ENCODE data around the gene SMAP1.

The SMAP1 gene

DNA sequence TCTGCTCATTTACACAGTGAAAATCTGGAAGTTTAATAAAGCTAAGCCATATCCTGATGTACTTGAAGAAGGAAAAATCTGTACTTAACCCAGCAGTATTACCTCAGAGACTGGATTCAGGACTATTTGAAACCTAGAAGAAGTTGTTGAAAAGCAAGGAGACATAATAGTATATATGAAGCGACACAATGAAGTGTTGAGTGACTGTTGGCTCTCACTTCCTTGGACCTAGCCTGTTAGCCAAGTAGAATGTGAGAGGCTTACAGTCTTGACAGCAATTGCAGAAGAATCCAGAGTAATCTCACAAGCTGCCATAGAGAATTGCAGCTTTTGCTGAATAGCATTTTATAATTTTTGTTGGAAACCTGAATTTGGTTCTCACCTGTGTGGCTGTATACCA, 26.7 kb downstream of the SMAP1 start:
- TF ChIP-seq, protein P1, sequence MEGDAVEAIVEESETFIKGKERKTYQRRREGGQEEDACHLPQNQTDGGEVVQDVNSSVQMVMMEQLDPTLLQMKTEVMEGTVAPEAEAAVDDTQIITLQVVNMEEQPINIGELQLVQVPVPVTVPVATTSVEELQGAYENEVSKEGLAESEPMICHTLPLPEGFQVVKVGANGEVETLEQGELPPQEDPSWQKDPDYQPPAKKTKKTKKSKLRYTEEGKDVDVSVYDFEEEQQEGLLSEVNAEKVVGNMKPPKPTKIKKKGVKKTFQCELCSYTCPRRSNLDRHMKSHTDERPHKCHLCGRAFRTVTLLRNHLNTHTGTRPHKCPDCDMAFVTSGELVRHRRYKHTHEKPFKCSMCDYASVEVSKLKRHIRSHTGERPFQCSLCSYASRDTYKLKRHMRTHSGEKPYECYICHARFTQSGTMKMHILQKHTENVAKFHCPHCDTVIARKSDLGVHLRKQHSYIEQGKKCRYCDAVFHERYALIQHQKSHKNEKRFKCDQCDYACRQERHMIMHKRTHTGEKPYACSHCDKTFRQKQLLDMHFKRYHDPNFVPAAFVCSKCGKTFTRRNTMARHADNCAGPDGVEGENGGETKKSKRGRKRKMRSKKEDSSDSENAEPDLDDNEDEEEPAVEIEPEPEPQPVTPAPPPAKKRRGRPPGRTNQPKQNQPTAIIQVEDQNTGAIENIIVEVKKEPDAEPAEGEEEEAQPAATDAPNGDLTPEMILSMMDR (IDR thresholded peaks at IDR 0.05), result no peak
- no peaks in the 10 kb centered on the region for H3K27me3 ChIP-seq
- H3K27ac ChIP-seq, result no peak overlapping the region
- peaks cover 2% of the 10 kb centered on the region for H3K36me3 ChIP-seq
- no peaks in the 10 kb centered on the region for H3K9me3 ChIP-seq
- no peak overlapping the region for H3K4me3 ChIP-seq (ENCODE audit: low read depth in 1 of 2, low read length in 1 of 2)
- H3K4me1 ChIP-seq (ENCODE audit: control insufficient read depth in 1 of 2, insufficient read depth in 1 of 2, low read depth in 1 of 2, low read length in 1 of 2), result no peaks in the 10 kb centered on the region

DNA sequence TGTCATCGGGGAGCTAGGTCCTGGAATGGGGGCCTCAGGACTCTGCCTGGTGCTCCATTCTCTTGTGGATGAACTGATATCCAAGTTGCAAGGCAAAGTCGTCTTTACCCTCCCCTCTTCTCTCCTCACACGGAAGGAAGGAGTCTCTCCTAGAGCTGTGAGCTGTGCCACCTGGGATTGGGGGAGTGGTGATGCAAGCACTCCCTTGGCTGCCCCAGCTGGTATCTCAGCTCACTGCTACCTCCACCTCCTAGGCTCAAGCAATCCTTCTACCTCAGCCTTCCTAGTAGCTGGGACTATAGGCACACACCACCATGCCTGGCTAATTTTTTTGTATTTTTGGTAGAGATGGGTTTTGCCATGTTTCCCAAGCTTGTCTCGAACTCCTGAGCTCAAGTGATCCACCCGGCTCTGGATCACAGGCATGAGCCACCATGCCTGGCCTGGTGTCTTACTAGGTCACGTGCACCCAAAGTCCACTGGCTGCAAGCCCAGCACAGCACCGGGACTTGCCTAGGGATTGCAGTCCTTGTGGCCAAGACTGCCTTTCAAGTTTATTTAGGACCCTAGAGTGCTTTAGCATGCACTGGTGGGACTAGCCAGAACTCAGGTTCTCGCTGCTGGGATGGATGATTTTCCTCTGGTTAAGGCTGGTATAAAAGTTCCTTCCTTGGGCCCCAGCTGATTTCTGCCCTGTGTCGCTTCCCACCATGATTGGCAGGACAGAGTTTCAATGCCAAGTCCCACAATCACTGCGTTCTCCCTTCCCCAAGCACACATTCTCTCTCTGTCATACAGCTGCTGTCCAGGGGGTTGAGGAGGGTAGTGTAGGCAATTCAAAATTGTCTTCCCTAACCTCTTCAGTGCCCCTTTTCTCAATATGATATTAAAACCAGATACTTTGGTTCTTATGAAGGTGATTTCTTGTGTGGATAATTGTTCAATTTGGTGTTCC, 33.5 kb downstream of the SMAP1 start:
- H3K27me3 ChIP-seq, result no peaks in the 10 kb centered on the region
- H3K4me3 ChIP-seq (ENCODE audit: low read depth in 1 of 2, low read length in 1 of 2), result no peak overlapping the region
- TF ChIP-seq, protein P1 (IDR thresholded peaks at IDR 0.05), result no peak
- no peak overlapping the region for H3K27ac ChIP-seq
- no peaks in the 10 kb centered on the region for H3K9me3 ChIP-seq
- H3K4me1 ChIP-seq (ENCODE audit: control insufficient read depth in 1 of 2, insufficient read depth in 1 of 2, low read depth in 1 of 2, low read length in 1 of 2), result no peaks in the 10 kb centered on the region
- peaks cover 16% of the 10 kb centered on the region for H3K36me3 ChIP-seq

DNA sequence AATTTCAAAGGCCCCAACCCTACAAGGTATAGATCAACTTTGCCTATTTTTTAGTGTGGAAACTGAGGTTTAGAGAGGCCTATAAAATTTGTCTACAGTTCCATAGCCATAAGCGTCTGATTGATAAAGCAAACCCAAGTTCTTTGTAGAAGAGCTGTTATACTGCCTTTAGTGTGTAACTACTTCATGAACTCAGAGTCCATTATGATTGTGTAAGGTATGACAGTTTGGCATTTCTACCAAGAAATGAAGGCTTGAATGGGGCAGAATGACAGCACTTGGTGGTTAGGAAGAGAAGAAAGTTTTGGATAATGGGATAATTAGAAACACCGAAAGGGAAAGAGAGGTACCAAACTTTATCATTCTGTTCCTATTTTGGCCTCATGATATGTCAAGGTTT, 38.1 kb downstream of the SMAP1 start:
- H3K27ac ChIP-seq, result no peak overlapping the region
- H3K9me3 ChIP-seq, result no peaks in the 10 kb centered on the region
- H3K36me3 ChIP-seq, result peaks cover 4% of the 10 kb centered on the region
- H3K4me1 ChIP-seq (ENCODE audit: control insufficient read depth in 1 of 2, insufficient read depth in 1 of 2, low read depth in 1 of 2, low read length in 1 of 2), result no peaks in the 10 kb centered on the region
- TF ChIP-seq, protein P1 (IDR thresholded peaks at IDR 0.05), result no peak
- H3K27me3 ChIP-seq, result no peaks in the 10 kb centered on the region
- no peak overlapping the region for H3K4me3 ChIP-seq (ENCODE audit: low read depth in 1 of 2, low read length in 1 of 2)

DNA sequence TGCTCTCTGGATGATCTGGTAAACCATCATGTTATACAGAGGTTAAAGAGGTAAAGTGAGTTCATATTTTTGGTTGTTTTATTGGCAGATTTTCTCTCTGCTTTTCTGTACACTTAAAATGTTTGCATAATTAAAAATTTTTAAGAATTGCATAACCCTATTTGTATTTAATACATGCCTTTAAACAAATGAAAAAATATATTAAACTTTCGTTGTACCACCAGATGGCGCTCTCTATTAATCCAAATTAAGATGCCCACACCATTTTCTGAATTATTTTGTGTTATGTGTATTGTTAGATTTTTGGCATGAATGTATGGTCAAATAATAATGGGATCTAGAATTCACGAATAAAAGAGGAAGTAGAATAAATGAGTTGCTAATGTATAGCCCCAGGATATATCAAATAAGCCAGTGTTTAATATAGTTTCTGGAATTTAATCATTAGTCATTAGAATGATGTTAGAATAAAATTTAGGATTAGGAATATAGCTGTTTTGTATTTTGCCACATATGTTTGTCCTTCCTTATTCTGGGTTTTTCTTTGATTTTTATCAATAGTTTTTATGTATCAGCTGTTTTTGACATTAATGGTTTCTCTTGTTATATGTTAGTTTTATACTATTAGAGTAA, 38.9 kb downstream of the SMAP1 start:
- H3K27ac ChIP-seq, result no peak overlapping the region
- TF ChIP-seq, protein P1 (IDR thresholded peaks at IDR 0.05), result peak; percentile 13
- H3K27me3 ChIP-seq, result no peaks in the 10 kb centered on the region
- no peak overlapping the region for H3K4me3 ChIP-seq (ENCODE audit: low read depth in 1 of 2, low read length in 1 of 2)
- H3K9me3 ChIP-seq, result no peaks in the 10 kb centered on the region
- H3K4me1 ChIP-seq (ENCODE audit: control insufficient read depth in 1 of 2, insufficient read depth in 1 of 2, low read depth in 1 of 2, low read length in 1 of 2), result no peaks in the 10 kb centered on the region
- no peaks in the 10 kb centered on the region for H3K36me3 ChIP-seq

DNA sequence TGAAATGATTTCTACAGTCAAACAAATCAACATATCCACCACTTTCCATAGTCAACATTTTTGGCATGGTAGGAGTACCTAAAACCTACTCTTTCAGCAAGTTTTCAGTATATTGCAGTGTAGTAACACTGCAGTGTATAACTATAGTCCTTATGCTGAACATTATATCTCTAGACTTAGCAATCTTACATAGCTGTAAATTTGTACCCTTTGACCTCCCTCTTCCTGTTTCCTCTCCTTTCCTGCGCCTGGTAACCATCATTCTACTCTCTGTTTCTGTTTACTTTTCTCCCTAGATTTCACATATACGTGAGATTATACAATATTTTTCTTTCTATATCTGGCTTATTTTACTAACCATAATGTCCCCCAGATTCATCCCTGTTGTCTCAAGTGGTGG, 40.2 kb downstream of the SMAP1 start:
- no peaks in the 10 kb centered on the region for H3K9me3 ChIP-seq
- TF ChIP-seq, protein P1 (IDR thresholded peaks at IDR 0.05), result no peak
- H3K27me3 ChIP-seq, result no peaks in the 10 kb centered on the region
- H3K36me3 ChIP-seq, result no peaks in the 10 kb centered on the region
- no peaks in the 10 kb centered on the region for H3K4me1 ChIP-seq (ENCODE audit: control insufficient read depth in 1 of 2, insufficient read depth in 1 of 2, low read depth in 1 of 2, low read length in 1 of 2)
- no peak overlapping the region for H3K27ac ChIP-seq
- no peak overlapping the region for H3K4me3 ChIP-seq (ENCODE audit: low read depth in 1 of 2, low read length in 1 of 2)

Measured in neutrophil (primary cell).